TTC549 (cell line): ENCODE results near the gene MAP3K10.

Experiments used
- FAIRE-seq: peaks from 2 replicates; lab custom pipeline; 2012; peaks lifted over from hg19 to GRCh38; lab: Jason Lieb, UNC

MAP3K10 gene

GRCh38 chr19:40174092-40174491 is 17.1 kb upstream of the MAP3K10 start:
- FAIRE-seq: no peak

- FAIRE-seq: no peak
Measured at GRCh38 chr19:40175820-40176219, 15.4 kb upstream of the MAP3K10 start.

- no peak for FAIRE-seq
Measured at GRCh38 chr19:40177286-40178070, 13.7 kb upstream of the MAP3K10 start.

GRCh38 chr19:40178756-40179155 is 12.5 kb upstream of the MAP3K10 start:
- no peak for FAIRE-seq

- no peak for FAIRE-seq
Measured at GRCh38 chr19:40184273-40184672, 7.0 kb upstream of the MAP3K10 start.

GRCh38 chr19:40191836-40192646 is 815 bp downstream of the MAP3K10 start:
- no peak for FAIRE-seq

- FAIRE-seq: no peak
Measured at GRCh38 chr19:40192758-40193586, 1.7 kb downstream of the MAP3K10 start.

GRCh38 chr19:40193587-40193849 is 2.3 kb downstream of the MAP3K10 start:
- FAIRE-seq: no peak

GRCh38 chr19:40198272-40198990 is 7.2 kb downstream of the MAP3K10 start:
- no peak for FAIRE-seq

- no peak for FAIRE-seq
Measured at GRCh38 chr19:40200341-40201099, 9.3 kb downstream of the MAP3K10 start.

GRCh38 chr19:40204381-40204780 is 13.2 kb downstream of the MAP3K10 start:
- FAIRE-seq: no peak

GRCh38 chr19:40205760-40206159 is 14.5 kb downstream of the MAP3K10 start:
- FAIRE-seq: no peak

- no peak for FAIRE-seq
Measured at GRCh38 chr19:40208602-40209001, 17.4 kb downstream of the MAP3K10 start.

GRCh38 chr19:40210889-40211288 is 19.7 kb downstream of the MAP3K10 start:
- FAIRE-seq: no peak

GRCh38 chr19:40213251-40213829 is 22.1 kb downstream of the MAP3K10 start:
- no peak for FAIRE-seq

- FAIRE-seq: no peak
Measured at GRCh38 chr19:40213882-40214570, 22.8 kb downstream of the MAP3K10 start.

GRCh38 chr19:40214936-40215335 is 23.7 kb downstream of the MAP3K10 start:
- FAIRE-seq: no peak

GRCh38 chr19:40216013-40216776 is 25.0 kb downstream of the MAP3K10 start:
- no peak for FAIRE-seq

- FAIRE-seq: no peak
Measured at GRCh38 chr19:40216777-40217026, 25.5 kb downstream of the MAP3K10 start.
